Measurements from ENCODE around the gene GHRHR.

GHRHR gene

GRCh38 chr7:30977222-30977621, 13.5 kb downstream of the GHRHR start:
- TF ChIP-seq CTCF (IDR thresholded peaks at IDR 0.05; ENCODE audit: insufficient read depth, low read depth, low read length, missing control alignments) = no peak
- DNase-seq (ENCODE audit: low read depth) = no peak
- no peak overlapping the region for H3K4me3 ChIP-seq (ENCODE audit: low read length)

GRCh38 chr7:30977896-30978564, 14.3 kb downstream of the GHRHR start:
- no peak overlapping the region for H3K4me3 ChIP-seq (ENCODE audit: low read length)
- TF ChIP-seq CTCF (IDR thresholded peaks at IDR 0.05; ENCODE audit: insufficient read depth, low read depth, low read length, missing control alignments) = peak; percentile 72
- DNase-seq (ENCODE audit: low read depth) = peak; percentile 62

GRCh38 chr7:30979027-30979426, 15.3 kb downstream of the GHRHR start:
- no peak for DNase-seq (ENCODE audit: low read depth)
- TF ChIP-seq CTCF (IDR thresholded peaks at IDR 0.05; ENCODE audit: insufficient read depth, low read depth, low read length, missing control alignments) = no peak

GRCh38 chr7:30980194-30980593, 16.4 kb downstream of the GHRHR start:
- no peak for DNase-seq (ENCODE audit: low read depth)
- H3K4me3 ChIP-seq (ENCODE audit: low read length) = no peak overlapping the region
- no peak for TF ChIP-seq CTCF (IDR thresholded peaks at IDR 0.05; ENCODE audit: insufficient read depth, low read depth, low read length, missing control alignments)

More at GRCh38 chr7:30979027-30979426, 15.3 kb downstream of the GHRHR start:
- no peak overlapping the region for H3K4me3 ChIP-seq (ENCODE audit: low read length)

GRCh38 chr7:30980751-30981150, 17.0 kb downstream of the GHRHR start:
- no peak overlapping the region for H3K4me3 ChIP-seq (ENCODE audit: low read length)
- no peak for TF ChIP-seq CTCF (IDR thresholded peaks at IDR 0.05; ENCODE audit: insufficient read depth, low read depth, low read length, missing control alignments)
- no peak for DNase-seq (ENCODE audit: low read depth)

- peak; percentile 89 for TF ChIP-seq CTCF (IDR thresholded peaks at IDR 0.05; ENCODE audit: insufficient read depth, low read depth, low read length, missing control alignments)
- peak; percentile 78 for DNase-seq (ENCODE audit: low read depth)
- H3K4me3 ChIP-seq (ENCODE audit: low read length) = no peak overlapping the region
These were observed 19.5 kb downstream of the GHRHR start for GRCh38 chr7:30983042-30983913.

All from epithelial cell of esophagus (primary cell).